Esophagus muscularis mucosa (tissue), 4 donors: ENCODE measurements around the gene DEPP1.
"Not testable (repeated sequence)": the region's sequence is repeated elsewhere in the genome, so short reads cannot be mapped to it uniquely, and the experiment has no call there.

Experiments used
- CTCF ChIP-seq, 3 experiments: fragments of 200-600 bp in 2 of 3; fragments of 450-650 bp in 1 of 3; sonication (generic) in 2 of 3; IDR thresholded peaks; one replicate each; pipeline ENCODE4 v1.5.1; 2017 to 2019; ENCODE audit warnings: antibody characterized with exemption in 3 of 3, mild to moderate bottlenecking in 2 of 3, moderate library complexity in 1 of 3
- EP300 ChIP-seq: sonication (generic); formaldehyde crosslinking; IDR thresholded peaks from one replicate; pipeline ENCODE4 v1.6.1; 2017; ENCODE audit warnings: antibody characterized with exemption
- POLR2A ChIP-seq: fragments of 450-650 bp; IDR thresholded peaks from one replicate; pipeline ENCODE4 v1.6.1; 2017; ENCODE audit warnings: antibody characterized with exemption, moderate library complexity, mild to moderate bottlenecking, low read depth
- POLR2AphosphoS5 ChIP-seq, 2 donors: sonication (generic); formaldehyde crosslinking; IDR thresholded peaks; one replicate each; pipeline ENCODE4 v1.6.1; 2017; ENCODE audit warnings: antibody characterized with exemption in 2 of 2

GRCh38 chr10:45014557-45014956 is 35.9 kb upstream of the DEPP1 start:
- TF ChIP-seq CTCF (IDR thresholded peaks at IDR 0.05); POLR2A; POLR2AphosphoS5 (IDR thresholded peaks at IDR 0.05); EP300: not testable (repeated sequence)
